Stimulated activated CD4-positive, alpha-beta T cell treated with anti-CD3 and anti-CD28 coated beads, Interleukin-4, amount 100 ng/mL, for 1 hour (primary cell): Measurements from ENCODE around the gene GTF2A1L.
"Not testable (repeated sequence)": the region's sequence is repeated elsewhere in the genome, so short reads cannot be mapped to it uniquely, and the experiment has no call there.

ENCODE experiments used
- DNase-seq: peaks from one replicate; pipeline ENCODE4 v3.0.0-alpha.2; 2020

The GTF2A1L gene

GRCh38 chr2:48617618-48618017, at the start of gene GTF2A1L:
Gene GTF2A1L (plus strand): TSS chr2:48617856. CDS start chr2:48617875, 19 bp downstream.
- DNase-seq: no peak

GRCh38 chr2:48568547-48568946, 49.1 kb upstream of the GTF2A1L start:
- DNase-seq: no peak

- no peak for DNase-seq
Measured at GRCh38 chr2:48569433-48569832, 48.2 kb upstream of the GTF2A1L start.

GRCh38 chr2:48572816-48573215, 44.8 kb upstream of the GTF2A1L start:
- DNase-seq: no peak

- no peak for DNase-seq
Measured at GRCh38 chr2:48574353-48575287, 43.0 kb upstream of the GTF2A1L start.

GRCh38 chr2:48578313-48578712, 39.3 kb upstream of the GTF2A1L start:
- no peak for DNase-seq

GRCh38 chr2:48583961-48584360, 33.7 kb upstream of the GTF2A1L start:
- no peak for DNase-seq

GRCh38 chr2:48584551-48584950, 33.1 kb upstream of the GTF2A1L start:
- no peak for DNase-seq

GRCh38 chr2:48586433-48586832, 31.2 kb upstream of the GTF2A1L start:
- DNase-seq: no peak

GRCh38 chr2:48587560-48587959, 30.1 kb upstream of the GTF2A1L start:
- no peak for DNase-seq

GRCh38 chr2:48587961-48588360, 29.7 kb upstream of the GTF2A1L start:
- no peak for DNase-seq

- DNase-seq: no peak
Measured at GRCh38 chr2:48588745-48589144, 28.9 kb upstream of the GTF2A1L start.

- DNase-seq: no peak
Measured at GRCh38 chr2:48589170-48589767, 28.4 kb upstream of the GTF2A1L start.

- no peak for DNase-seq
Measured at GRCh38 chr2:48590017-48590416, 27.6 kb upstream of the GTF2A1L start.

- DNase-seq: no peak
Measured at GRCh38 chr2:48592067-48592466, 25.6 kb upstream of the GTF2A1L start.

GRCh38 chr2:48596751-48597150, 20.9 kb upstream of the GTF2A1L start:
- not testable (repeated sequence) for DNase-seq

- DNase-seq: no peak
Measured at GRCh38 chr2:48597492-48597891, 20.2 kb upstream of the GTF2A1L start.

- DNase-seq: no peak
Measured at GRCh38 chr2:48600204-48600813, 17.3 kb upstream of the GTF2A1L start.

GRCh38 chr2:48600917-48601316, 16.7 kb upstream of the GTF2A1L start:
- no peak for DNase-seq

- DNase-seq: no peak
Measured at GRCh38 chr2:48601349-48601748, 16.3 kb upstream of the GTF2A1L start.

GRCh38 chr2:48605482-48606175, 12.0 kb upstream of the GTF2A1L start:
- no peak for DNase-seq

GRCh38 chr2:48607307-48608014, 10.2 kb upstream of the GTF2A1L start:
- DNase-seq: no peak

- DNase-seq: no peak
Measured at GRCh38 chr2:48613211-48613610, 4.4 kb upstream of the GTF2A1L start.
